Islet precursor cell (in vitro differentiated cells): Measurements from ENCODE around the gene GTF2H4.
A peak's percentile ranks its signal among the peaks of the same experiment; 100 is the strongest.

Experiments
- DNase-seq: peaks from one replicate; pipeline ENCODE4 v3.0.0-alpha.2; 2018

The GTF2H4 gene

DNA sequence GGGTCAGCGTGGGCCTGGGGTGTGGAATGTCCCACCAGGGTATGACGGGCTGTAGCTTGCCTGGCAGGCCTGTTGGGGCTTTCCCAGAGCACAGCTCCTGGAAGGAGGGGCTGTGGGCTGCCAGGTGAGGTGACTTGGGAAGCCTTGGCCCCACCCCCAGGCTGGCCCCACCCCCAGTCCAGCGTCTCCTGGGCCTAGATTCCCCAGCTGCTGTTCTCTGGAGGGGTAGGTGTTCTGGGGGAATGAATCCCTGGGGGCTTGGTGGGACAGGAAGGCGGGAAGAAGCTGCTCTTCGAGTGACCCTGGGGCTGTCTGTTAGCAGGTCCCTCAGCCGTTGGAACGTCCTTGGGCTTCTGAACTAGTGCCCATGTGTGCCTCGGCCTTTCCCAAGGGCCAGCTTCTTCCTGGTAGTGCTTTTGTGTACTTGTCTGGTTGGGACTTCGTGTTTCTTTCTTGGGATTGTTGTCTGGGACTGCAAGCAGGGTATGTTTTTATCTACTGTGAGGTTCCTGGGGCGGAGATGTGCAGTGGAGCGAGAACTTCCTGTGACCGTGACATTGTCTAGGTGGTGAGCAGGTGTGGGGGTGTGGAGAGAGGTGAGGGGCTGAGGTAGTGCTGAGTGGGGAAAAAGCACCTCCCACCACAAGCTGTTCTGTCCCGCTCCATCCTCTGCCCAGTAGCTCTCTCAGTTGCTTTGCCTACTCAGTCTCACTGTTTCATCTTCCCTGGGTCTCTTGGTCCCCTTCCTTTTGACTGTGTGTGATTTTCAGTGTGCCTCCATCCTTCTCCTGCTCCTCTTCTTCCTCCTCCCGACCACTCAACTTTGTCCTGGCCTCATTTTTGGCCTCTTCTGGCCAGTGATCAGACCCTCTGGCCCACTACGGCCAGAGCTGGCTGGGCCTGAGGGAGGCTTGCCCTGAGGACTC, 25.0 kb upstream of the GTF2H4 start:
- DNase-seq, result peak; percentile 95

DNA sequence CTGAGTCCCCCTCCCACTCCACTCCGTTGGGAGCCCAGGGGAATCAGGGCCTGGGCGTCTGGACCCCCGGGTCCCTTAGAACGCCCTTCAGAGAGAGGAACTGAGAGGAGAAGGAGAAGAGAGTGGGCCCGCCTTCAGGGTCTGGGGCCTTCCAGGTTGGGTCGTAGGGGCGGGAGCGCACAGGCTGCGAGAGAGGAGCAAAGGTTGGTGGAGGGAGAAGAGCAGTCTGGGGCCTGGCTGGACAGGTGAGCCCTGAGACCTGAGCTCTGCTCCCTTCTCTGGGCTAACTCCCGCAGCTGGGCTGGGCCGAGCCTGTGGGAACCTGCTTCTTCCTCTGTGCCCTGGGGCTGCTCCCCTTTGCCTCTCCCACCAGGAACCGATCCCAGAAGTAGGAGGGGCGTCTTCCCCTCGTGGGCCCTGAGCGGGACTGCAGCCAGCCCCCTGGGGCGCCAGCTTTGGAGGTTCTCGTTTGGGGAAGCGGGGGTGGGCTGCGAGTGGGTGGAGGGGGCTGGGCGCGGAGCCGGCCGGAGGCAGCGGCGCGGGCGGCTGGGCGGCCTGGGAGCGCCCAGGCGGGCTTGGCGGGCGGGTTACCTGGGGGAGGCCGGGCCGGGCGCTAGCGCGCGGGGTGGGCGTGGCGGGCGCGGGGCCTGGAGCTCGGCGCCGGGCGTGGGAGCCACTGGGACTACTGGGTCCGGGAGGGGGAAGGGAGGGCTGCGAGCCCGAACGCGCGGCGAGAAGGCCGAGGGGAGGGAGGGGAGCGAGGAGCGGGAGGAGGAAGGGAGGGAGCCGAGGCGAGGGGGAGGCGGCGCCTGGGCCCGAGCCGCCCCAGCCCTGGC, 24.1 kb upstream of the GTF2H4 start, which contains the start of gene DDR1:
TSS of gene DDR1 (plus strand) at position 835 of the 836 bp plus-strand sequence. CDS start 4,211 bp downstream, outside the sequence.
- peak; percentile 85 for DNase-seq

DNA sequence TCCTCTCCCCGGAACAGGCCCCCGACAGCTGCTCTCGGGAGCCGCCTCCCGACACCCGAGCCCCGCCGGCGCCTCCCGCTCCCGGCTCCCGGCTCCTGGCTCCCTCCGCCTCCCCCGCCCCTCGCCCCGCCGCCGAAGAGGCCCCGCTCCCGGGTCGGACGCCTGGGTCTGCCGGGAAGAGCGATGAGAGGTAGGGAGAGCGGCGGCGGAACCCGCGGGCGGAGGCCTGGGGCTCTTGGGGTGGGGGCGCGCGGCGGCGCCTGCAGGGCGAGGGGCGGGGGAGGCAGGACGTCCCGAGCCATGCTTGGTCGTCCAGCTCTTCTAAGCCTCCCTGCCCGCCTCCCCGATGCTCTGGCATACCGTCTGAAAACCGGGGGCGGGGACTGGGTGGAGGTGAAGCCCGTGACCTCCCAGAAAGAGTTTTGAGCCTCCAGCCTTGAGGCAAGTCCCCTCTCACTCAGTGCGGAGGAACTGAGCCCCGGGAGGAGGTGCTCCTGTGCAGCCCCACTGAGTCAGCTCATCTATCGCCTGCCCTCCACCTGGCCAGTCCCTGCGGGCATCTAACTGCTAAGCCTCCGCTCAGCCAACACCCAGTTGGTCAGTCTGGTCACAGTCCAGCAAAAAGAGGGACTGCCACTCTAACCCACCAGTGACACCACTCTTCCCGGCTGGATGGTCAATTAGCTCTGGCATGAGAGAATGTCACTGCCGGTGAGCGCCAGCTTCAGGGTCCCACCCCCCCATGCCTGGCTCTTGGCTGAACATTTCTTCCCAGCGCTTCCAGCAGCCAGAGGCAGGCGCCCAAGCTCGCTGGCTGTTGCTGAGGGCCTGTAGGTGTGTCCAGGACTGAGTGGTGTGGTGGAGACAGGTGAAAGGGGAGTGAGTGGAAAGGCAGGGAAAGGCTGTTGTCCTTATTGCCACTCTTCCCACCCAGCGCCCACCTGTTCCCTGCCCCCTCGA, 23.2 kb upstream of the GTF2H4 start:
- DNase-seq, result peak; percentile 83

DNA sequence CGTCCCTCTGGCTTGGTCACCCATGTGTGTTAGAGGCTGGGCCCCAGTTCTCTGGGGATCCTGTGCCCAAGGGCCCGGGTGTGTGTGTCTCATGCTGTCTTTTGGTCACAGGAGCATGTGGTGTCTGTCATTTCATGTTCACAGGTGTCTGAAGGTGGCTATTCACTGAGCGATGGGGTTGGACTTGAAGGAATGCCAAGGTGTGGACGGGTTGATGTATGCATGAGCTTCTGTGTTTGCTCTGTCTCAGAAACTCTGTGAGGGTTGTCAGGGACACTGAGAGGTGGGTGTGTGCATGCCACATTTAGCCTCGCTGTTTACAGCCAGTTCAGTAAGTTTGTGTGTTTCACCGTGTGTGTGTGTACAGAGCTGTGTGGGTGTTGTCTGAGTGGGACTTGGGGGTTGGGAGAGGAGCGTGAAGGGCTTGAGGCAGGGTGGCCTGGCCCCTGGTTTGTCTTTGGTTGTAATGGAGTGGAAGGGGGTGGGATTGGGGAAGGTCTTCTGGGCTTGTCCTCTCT, 22.5 kb upstream of the GTF2H4 start:
- peak; percentile 62 for DNase-seq

DNA sequence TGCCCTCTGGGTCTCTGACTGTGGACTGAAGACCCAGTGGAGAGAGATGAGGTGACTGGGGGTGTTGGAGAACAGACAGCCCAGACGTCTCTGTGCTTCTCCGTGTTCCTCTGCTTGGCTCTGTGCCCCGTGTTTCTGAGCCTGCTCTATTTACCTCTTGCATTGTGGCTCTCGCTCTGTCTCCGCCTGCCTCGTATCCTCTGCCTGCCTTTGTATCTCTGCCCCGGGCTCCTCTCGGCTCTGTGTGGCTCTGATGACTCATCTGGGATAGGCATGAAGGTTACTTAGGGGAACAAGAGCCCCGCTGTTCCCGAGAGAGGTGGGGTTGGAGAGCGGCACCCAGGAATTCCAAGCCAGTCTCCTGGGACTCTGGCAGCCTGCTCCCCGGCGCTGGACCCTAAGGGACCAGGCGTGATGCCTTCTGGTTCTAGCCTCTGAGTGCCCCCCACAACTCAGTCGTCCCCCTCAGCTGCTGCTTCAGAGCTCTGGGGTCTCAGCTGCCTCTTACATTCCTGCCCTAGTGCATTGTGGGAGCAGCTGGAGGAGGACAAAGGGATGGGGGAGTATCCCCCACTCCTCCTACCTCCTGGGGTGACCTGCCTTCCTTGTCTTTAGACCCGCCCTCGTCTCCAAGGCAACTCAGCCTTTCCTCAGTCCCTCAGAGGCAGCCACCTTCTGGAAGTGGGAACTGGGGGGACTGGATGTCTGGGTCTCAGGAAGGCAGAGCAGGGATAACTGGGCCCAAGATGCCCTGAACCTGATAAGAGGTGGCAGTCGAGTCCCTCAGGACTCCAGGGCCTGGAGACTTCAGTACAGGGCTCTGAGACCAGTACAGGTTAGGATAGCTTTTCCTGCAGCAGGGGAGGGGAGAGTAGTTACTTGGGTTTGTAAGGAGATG, 21.8 kb upstream of the GTF2H4 start:
- peak; percentile 96 for DNase-seq

DNA sequence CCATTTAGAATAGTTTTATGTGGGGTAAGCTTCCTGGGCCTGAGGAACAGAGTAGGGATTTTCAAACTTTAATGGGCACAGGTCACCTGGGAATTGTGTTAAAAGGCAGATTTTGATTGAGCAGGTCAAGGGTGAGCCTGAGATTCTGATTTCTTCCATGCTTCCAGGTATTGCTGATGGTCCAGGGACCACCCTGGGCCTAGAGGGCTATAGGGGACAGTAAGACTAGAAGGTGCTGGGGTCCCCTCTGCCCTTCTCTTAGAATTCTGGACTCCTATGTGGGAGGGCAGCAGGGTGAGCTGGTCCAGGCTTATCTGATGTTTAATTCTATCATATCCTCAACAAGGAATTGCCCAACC, 21.1 kb upstream of the GTF2H4 start:
- DNase-seq, result no peak

DNA sequence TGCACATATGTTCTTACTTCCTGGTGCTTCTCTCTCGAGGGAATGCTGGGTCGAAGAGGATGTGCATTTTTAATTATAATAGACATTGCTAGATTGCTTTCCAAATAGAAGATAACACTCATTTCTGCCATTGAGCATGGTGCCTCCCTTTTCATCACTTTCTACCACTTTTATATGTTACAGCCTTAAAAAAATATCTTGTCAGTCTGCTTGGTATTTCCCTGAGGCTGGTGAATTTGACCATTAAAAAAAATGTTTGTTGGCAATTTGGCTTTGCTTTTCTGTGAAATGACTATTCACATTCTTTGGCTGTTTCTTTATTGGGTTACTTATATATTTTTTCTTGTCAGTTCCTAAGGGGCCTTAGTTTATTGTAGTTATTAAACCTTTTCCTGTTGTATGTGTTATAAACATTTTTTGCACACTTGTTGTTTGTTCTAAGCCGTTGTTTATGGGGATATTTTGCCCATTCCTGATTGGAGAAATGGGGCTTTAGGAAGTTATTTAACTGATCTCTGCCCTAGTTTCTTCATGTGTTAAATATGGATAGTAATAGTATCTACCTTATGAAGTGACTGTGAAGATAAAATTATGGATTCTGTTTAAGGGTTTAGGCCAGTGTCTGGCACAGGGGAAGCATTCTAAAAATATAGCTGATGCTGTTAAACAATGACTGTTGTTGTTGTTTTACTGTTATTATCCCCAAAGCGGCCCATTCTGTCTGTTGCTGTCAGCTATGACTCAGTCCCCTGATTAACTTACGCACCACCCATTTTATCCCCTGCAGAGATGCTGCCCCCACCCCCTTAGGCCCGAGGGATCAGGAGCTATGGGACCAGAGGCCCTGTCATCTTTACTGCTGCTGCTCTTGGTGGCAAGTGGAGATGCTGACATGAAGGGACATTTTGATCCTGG, 19.8 kb upstream of the GTF2H4 start:
- peak; percentile 67 for DNase-seq

DNA sequence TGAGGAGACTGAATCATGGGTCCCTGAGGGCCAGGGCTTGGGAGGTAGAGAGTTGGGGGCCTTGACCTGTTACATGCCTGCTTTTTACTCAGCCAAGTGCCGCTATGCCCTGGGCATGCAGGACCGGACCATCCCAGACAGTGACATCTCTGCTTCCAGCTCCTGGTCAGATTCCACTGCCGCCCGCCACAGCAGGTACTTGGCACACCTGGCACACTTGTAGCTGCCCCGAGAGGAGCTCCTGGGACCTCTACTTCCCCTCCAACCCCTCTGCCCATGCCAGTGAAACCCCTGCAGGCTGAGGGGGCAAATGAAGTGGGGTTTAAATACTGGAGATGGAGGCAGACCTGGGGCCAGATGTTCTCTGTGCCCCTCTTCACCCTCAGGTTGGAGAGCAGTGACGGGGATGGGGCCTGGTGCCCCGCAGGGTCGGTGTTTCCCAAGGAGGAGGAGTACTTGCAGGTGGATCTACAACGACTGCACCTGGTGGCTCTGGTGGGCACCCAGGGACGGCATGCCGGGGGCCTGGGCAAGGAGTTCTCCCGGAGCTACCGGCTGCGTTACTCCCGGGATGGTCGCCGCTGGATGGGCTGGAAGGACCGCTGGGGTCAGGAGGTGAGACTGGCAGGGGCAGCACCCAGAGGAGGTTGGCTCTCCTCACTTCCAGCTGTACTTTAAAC, 19.1 kb upstream of the GTF2H4 start:
- no peak for DNase-seq

DNA sequence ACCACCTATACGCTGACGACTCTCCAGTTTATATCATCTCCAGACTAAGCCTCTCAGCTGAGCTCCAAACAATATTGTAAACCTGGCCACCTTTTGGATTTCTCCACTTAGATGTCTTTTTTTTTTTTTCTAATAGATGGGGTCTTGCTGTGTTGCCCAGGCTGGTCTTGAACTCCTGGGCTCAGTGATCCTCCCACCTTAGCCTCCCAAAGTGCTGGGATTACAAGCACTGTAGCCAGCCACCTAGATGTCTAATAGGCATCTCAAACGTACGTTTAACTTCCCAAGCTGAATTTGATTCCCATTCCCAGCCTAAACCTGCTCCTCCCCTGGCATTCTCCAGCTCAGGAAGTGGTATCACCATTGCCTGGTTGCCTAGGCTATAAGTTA, 18.5 kb upstream of the GTF2H4 start:
- no peak for DNase-seq

DNA sequence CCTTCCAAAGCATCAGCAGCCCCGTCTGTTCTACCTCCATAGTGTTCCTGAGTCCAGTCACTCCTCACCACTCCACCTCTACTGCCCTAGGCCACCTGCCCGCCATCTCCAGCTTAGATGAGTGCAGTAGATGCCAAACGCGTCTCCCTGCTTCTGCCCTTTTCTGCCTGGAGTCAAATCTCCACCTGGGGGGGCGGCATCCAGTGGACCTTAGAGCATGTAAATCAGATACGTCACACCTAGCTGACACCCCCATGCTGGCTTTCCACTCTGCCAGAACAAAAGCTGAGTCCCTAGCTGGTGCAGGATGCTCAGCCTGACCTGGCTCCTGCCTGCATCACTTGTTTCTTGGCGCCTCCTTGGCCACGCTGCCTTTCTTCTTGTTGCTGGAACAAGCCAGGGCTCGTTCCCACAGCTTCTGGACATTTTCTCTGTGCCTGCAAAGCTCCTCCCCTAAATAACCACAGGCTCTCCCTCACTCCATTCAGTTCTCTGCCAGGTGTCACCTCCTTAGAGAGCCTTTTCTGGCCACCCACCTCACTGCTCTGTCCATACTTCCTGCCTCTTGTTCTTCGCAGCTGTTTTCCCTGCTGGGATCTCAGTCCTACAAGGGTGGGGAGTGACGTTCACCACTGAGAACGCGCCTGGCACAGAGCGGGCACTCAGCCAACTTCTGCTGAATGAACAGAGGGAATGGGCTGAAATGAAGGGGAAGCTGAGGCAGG, 17.9 kb upstream of the GTF2H4 start:
- no peak for DNase-seq

DNA sequence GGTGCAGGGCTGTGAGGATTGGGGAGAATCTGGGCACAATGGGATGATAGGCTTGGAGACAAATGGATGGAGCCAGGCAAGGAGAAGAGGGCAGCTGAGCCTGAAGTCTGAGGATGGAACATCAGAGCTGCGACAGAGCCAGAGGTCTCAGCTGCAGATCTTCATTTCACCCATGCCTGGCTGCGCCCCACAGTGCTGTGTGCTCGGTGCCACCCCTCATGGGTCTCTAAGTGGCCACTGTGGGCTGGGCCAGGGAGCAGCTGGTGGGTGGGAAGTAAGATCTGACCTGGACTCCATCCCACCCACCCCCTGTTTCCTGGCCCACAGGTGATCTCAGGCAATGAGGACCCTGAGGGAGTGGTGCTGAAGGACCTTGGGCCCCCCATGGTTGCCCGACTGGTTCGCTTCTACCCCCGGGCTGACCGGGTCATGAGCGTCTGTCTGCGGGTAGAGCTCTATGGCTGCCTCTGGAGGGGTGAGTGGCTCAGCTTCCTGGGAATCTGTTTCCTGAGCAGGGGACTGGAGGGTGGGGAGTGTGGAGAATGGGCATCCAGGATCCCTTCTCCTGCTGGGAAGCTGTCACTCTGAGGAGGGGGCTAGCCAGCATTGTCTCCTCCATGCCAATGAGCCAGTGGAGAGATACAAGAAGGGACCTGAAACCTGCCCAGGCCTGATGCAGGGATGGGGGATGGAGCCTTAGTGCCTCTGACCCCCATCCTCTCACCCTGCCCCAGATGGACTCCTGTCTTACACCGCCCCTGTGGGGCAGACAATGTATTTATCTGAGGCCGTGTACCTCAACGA, 17.2 kb upstream of the GTF2H4 start:
- DNase-seq, result no peak

DNA sequence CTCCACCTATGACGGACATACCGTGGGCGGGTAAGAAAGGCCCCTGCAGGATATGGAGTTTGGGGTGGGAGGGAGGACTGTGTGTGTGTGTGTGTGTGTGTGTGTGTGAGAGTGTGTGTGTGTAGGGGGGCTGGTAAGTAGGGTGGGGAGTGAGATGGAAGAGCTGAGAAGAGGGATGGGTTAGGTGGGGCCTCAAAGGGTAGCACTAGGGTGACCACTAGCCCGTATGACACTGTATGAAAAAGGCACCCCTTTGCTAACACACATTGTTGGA, 16.6 kb upstream of the GTF2H4 start:
- DNase-seq, result no peak

DNA sequence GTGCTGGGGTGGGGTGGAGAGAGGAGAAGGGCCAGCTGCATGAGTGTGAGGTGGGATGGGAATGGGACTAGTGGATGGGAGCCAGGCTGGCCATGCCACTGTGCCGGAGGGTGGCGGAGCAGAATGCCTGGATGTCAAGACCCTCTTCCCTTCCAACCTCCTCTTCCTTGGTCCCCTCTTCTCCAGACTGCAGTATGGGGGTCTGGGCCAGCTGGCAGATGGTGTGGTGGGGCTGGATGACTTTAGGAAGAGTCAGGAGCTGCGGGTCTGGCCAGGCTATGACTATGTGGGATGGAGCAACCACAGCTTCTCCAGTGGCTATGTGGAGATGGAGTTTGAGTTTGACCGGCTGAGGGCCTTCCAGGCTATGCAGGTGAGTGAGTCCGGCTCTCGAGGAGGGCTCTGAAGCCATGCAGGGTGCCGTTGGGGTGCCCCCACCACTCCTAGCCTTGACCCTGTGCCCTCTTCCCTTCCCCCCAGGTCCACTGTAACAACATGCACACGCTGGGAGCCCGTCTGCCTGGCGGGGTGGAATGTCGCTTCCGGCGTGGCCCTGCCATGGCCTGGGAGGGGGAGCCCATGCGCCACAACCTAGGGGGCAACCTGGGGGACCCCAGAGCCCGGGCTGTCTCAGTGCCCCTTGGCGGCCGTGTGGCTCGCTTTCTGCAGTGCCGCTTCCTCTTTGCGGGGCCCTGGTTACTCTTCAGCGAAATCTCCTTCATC, 16.0 kb upstream of the GTF2H4 start:
- DNase-seq, result no peak

DNA sequence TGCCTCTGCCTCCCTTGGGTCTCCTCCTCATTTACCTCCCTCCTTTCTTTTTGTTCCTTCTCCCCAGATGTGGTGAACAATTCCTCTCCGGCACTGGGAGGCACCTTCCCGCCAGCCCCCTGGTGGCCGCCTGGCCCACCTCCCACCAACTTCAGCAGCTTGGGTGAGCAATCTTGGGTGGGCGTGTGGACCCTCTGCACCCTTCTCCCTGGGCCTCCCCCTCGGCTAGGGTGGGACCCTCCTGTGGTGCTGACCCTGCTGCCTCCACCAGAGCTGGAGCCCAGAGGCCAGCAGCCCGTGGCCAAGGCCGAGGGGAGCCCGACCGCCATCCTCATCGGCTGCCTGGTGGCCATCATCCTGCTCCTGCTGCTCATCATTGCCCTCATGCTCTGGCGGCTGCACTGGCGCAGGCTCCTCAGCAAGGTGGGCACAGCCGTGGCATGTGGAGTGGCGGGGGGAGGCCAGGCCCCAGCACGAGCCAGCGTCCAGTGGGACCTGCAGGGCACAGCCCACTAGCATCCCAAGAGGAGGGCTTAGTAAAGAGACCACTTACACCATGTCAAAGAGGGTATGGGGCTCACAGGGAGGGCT, 14.9 kb upstream of the GTF2H4 start:
- no peak for DNase-seq

DNA sequence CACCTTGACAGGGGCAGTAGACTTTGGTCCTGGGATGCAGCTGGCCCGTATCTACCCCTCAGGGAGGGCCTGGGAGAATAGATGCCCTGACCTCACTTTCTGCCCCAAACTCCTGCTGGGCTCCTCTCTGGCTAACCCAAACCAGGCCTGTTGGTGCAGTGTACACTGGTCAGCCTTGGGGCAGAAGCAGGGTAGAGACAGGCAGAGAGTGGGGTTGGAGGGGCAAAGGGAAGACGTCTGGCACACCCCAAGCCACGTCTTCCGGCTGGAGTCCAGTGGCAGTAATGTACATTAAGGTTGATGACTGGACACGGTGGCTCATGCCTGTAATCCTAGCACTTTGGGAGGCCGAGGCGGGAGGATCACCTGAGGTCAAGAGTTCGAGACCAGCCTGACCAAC, 14.3 kb upstream of the GTF2H4 start:
- no peak for DNase-seq

DNA sequence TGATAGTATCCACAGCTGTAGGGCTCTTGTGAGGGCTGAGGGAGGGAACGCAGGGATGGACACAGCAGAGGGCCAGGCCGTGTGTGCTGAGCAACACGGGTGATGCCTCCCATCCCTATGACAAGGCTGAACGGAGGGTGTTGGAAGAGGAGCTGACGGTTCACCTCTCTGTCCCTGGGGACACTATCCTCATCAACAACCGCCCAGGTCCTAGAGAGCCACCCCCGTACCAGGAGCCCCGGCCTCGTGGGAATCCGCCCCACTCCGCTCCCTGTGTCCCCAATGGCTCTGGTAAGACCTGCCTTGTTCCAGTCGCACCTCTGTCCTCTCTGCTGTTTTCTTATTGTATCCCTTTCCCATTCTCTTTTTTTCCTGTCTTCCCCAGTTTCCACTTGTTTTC, 13.6 kb upstream of the GTF2H4 start:
- no peak for DNase-seq

DNA sequence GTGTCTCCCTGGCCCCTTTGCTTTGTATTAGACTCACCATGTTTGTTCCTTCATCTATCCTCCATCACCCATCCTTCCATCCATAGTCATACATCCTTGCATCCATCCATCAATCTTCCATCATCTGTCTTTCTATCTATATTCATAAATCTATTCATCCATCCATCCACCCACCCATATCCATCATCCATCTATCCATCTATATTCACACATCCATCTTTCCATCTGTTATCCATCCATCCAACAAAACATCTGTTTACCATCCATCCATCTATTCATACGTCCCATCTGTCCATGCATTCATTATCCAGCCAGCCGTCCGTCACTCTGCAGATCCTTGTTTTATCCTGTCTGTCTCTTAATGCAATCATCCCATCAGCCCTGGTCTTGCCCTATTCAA, 13.1 kb upstream of the GTF2H4 start:
- DNase-seq, result no peak
